ENCODE results near the gene FAM8A1.
"Not testable (repeated sequence)": the region's sequence is repeated elsewhere in the genome, so short reads cannot be mapped to it uniquely, and the experiment has no call there.

FAM8A1 gene

GRCh38 chr6:17599877-17600526, at the start of gene FAM8A1:
TSS of gene FAM8A1 (plus strand) at chr6:17600302. CDS start at chr6:17600410, 108 bp downstream.
- peak; percentile 76 for DNase-seq (ENCODE audit: low spot score)

GRCh38 chr6:17551383-17551958, 48.6 kb upstream of the FAM8A1 start:
- DNase-seq (ENCODE audit: low spot score), result no peak

GRCh38 chr6:17552861-17553260, 47.2 kb upstream of the FAM8A1 start:
- DNase-seq (ENCODE audit: low spot score), result no peak

- DNase-seq (ENCODE audit: low spot score), result no peak
These were observed 44.1 kb upstream of the FAM8A1 start for GRCh38 chr6:17556014-17556413.

GRCh38 chr6:17562636-17563035, 37.5 kb upstream of the FAM8A1 start:
- DNase-seq (ENCODE audit: low spot score), result no peak

- no peak for DNase-seq (ENCODE audit: low spot score)
These were observed 34.7 kb upstream of the FAM8A1 start for GRCh38 chr6:17565399-17565798.

GRCh38 chr6:17574866-17575560, 25.1 kb upstream of the FAM8A1 start:
- no peak for DNase-seq (ENCODE audit: low spot score)

GRCh38 chr6:17577059-17577458, 23.0 kb upstream of the FAM8A1 start:
- no peak for DNase-seq (ENCODE audit: low spot score)

GRCh38 chr6:17580518-17581048, 19.5 kb upstream of the FAM8A1 start:
- DNase-seq (ENCODE audit: low spot score), result no peak

GRCh38 chr6:17581282-17581681, 18.8 kb upstream of the FAM8A1 start:
- not testable (repeated sequence) for DNase-seq (ENCODE audit: low spot score)

GRCh38 chr6:17583811-17584210, 16.3 kb upstream of the FAM8A1 start:
- DNase-seq (ENCODE audit: low spot score), result no peak

- peak; percentile 48 for DNase-seq (ENCODE audit: low spot score)
These were observed 15.8 kb upstream of the FAM8A1 start for GRCh38 chr6:17584241-17584803.

- DNase-seq (ENCODE audit: low spot score), result no peak
These were observed 14.2 kb upstream of the FAM8A1 start for GRCh38 chr6:17585766-17586490.

- DNase-seq (ENCODE audit: low spot score), result not testable (repeated sequence)
These were observed 13.5 kb upstream of the FAM8A1 start for GRCh38 chr6:17586623-17587022.

GRCh38 chr6:17588011-17588410, 12.1 kb upstream of the FAM8A1 start:
- no peak for DNase-seq (ENCODE audit: low spot score)

GRCh38 chr6:17589406-17590096, 10.6 kb upstream of the FAM8A1 start:
- DNase-seq (ENCODE audit: low spot score), result no peak

GRCh38 chr6:17591287-17591686, 8.8 kb upstream of the FAM8A1 start:
- DNase-seq (ENCODE audit: low spot score), result no peak

- DNase-seq (ENCODE audit: low spot score), result no peak
These were observed 6.9 kb upstream of the FAM8A1 start for GRCh38 chr6:17593246-17593645.

GRCh38 chr6:17596085-17596484, 4.0 kb upstream of the FAM8A1 start:
- no peak for DNase-seq (ENCODE audit: low spot score)

- no peak for DNase-seq (ENCODE audit: low spot score)
These were observed 654 bp downstream of the FAM8A1 start for GRCh38 chr6:17600527-17601385.

- no peak for DNase-seq (ENCODE audit: low spot score)
These were observed 1.2 kb downstream of the FAM8A1 start for GRCh38 chr6:17601386-17601703.

All from HuH-7.5 (cell line).